ENCODE results near the gene AKAP6. TPM values are rescaled to one million over a fixed set of nuclear protein-coding genes. Genes with fewer than 3 reads are reported as not detected.

The AKAP6 gene
- total and polyA plus RNA-seq, 8 donors, result 3.7 to 7.2 (median 6.0) TPM

DNA sequence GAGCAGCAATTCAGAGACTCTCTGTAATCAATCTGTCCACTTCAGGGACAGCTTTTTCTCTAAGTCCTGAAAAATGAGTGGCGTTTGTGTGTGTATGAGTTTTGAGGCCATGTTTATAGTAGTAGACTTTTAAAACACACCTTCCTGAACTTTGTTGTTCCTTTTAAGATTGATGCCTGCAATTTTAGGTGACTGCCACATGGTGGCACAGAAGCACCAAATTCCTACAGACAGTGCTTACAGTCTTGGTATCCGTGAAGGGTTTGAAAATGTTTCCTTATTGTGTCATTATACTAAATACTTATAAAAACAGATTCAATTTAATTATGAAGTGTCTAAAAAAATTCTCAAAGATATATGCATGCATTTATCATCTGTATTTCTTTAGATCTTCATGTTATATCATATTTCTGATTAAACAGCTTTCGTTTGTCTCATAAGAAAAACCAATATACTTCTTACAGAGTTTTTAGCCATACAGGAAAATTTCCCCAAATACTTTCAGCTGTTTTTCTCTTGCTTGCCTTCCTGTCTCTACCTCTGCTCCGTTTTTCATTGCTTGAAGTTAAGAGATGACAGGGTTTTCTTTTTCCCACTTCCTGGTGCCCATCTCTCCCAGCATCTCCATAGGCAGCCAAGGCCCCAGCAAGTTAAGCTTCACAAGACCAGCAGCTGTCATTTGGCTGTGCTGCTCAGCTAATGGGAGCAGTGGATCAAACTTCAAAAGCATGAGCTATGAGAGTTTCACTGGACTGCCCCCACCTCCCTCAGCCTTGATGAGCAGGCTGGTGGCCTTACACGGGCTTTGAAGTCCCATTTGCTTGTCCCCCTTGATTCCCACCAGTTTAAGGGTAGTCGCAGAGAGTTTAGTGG, 259.6 kb downstream of the AKAP6 start:
- no peak overlapping the region for H3K27ac ChIP-seq
- peaks cover 0 to 3% of the 10 kb centered on the region in 2 donors for H3K9me3 ChIP-seq
- intact Hi-C loops (cut with DNase I), result no loop called here
- TF ChIP-seq, protein P1, sequence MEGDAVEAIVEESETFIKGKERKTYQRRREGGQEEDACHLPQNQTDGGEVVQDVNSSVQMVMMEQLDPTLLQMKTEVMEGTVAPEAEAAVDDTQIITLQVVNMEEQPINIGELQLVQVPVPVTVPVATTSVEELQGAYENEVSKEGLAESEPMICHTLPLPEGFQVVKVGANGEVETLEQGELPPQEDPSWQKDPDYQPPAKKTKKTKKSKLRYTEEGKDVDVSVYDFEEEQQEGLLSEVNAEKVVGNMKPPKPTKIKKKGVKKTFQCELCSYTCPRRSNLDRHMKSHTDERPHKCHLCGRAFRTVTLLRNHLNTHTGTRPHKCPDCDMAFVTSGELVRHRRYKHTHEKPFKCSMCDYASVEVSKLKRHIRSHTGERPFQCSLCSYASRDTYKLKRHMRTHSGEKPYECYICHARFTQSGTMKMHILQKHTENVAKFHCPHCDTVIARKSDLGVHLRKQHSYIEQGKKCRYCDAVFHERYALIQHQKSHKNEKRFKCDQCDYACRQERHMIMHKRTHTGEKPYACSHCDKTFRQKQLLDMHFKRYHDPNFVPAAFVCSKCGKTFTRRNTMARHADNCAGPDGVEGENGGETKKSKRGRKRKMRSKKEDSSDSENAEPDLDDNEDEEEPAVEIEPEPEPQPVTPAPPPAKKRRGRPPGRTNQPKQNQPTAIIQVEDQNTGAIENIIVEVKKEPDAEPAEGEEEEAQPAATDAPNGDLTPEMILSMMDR (IDR thresholded peaks at IDR 0.05), result peak; percentile 46 to 49
- ATAC-seq, result peak; percentile 88
- no peaks in the 10 kb centered on the region for H3K36me3 ChIP-seq
- no peaks in the 10 kb centered on the region for H3K27me3 ChIP-seq
- H3K4me1 ChIP-seq, result no peaks in the 10 kb centered on the region
- DNase-seq, result no peak
- H3K4me3 ChIP-seq, result no peak overlapping the region

DNA sequence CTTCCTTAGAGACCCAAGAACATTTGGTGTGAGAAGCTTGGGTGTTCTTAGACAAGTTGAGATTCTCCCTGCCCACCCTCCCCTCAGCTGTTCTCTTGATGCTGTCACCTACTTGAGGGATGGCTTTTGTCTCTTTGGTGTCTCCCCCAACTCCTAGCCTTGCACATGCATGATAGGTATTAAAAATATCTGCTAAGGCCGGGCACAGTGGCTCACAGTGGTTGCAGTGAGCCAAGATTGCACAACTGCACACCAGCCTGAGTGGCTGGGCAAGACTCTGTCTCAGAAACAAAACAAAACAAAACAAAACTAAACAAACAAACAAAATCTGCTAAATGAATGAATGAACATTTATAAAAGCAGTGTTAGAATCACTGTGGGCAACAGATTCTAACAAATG, 261.1 kb downstream of the AKAP6 start:
- H3K27ac ChIP-seq, result no peak overlapping the region

DNA sequence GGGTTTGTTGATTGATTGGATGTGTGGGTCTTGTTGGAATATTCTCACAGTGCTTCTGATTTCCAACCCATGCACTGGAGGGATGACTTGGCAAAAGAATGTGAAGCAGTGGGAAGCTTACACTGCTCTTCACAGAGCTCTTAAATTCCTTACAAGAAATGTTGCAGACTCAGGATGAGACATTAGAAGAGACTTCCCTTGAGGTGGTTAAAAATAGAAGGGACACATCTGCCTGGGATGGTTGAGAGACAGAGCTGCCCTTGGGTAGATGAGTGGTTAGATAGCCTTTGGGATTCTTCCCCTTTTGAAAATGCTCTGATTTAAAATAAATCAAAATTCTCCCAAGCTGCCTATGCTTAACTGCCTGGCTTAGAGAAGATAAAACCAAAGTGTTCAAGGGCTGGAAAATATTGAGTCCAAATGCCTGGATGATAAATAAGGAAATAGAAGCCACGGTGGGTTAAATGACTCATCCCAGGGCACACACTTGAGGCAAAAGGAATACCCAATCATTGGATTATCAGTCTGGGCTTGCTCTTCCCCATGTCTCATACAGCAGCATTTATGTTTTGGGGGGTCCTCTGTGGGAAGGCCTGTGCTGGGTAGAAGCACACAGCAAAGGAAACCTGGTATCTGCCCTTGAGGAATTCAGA, 264.3 kb downstream of the AKAP6 start:
- Histone ChIP-seq H3K27me3 (no peaks in the 10 kb centered on the region), H3K27ac (no peak overlapping the region), H3K9me3 (no peaks in the 10 kb centered on the region), H3K4me3 (no peak overlapping the region), H3K36me3 (no peaks in the 10 kb centered on the region), H3K4me1 (no peaks in the 10 kb centered on the region)
- no peak for ATAC-seq
- DNase-seq, result no peak
- intact Hi-C loops (cut with DNase I), result no loop called here
- TF ChIP-seq, protein P1 (IDR thresholded peaks at IDR 0.05), result no peak

More for the DNA sequence above, 261.1 kb downstream of the AKAP6 start:
- Histone ChIP-seq H3K27me3 (no peaks in the 10 kb centered on the region), H3K4me3 (no peak overlapping the region), H3K4me1 (no peaks in the 10 kb centered on the region), H3K36me3 (no peaks in the 10 kb centered on the region), H3K9me3 (peaks cover 0 to 3% of the 10 kb centered on the region in 2 donors)
- ATAC-seq, result no peak
- TF ChIP-seq, protein P1 (IDR thresholded peaks at IDR 0.05), result no peak
- DNase-seq, result no peak
- intact Hi-C loops (cut with DNase I), result no loop called here

DNA sequence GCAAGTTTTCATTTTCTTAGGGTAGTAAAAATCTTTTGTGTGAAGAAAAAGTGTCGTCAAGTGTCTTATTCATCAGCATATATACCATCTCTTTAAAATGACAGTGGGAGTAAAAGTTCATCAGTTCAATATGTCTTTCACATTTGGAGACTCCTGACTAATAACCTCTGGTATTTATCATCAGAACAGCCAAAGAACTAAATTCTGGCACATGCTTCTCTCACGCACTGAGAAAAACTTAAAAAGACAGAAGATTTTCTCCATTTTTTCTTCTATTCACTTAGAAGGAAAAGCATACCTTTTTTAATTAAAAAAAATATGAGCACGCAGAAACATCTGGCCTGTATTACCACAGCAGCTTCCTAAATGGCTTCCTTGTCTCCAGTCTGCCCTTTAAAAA, 265.7 kb downstream of the AKAP6 start:
- Histone ChIP-seq H3K9me3 (no peaks in the 10 kb centered on the region), H3K4me1 (no peaks in the 10 kb centered on the region), H3K27me3 (no peaks in the 10 kb centered on the region), H3K4me3 (no peak overlapping the region), H3K36me3 (no peaks in the 10 kb centered on the region), H3K27ac (no peak overlapping the region)
- TF ChIP-seq, protein P1 (IDR thresholded peaks at IDR 0.05), result no peak
- DNase-seq, result no peak
- intact Hi-C loops (cut with DNase I), result no loop called here
- ATAC-seq, result no peak

DNA sequence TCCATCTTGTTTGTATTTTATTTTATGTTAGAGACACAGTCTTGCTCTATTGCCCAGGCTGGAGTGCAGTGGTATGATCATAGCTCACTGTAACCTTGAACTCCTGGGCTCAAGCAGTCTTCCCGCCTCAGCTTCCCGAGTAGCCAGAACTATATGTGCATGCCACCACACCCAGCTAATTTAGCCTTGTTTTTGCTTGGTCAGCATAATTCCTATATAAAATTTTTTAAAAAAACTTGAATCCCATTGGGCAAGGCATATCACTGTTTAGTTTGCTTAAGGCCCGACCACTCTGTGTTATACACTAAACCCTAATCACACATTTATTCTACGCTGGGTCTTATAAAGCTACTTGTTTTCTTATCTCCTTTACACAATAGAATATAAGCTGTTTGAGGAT, 266.4 kb downstream of the AKAP6 start:
- DNase-seq, result no peak
- Histone ChIP-seq H3K27ac (no peak overlapping the region), H3K36me3 (no peaks in the 10 kb centered on the region), H3K9me3 (no peaks in the 10 kb centered on the region), H3K4me1 (no peaks in the 10 kb centered on the region), H3K27me3 (no peaks in the 10 kb centered on the region), H3K4me3 (no peak overlapping the region)
- intact Hi-C loops (cut with DNase I), result no loop called here
- no peak for ATAC-seq
- TF ChIP-seq, protein P1 (IDR thresholded peaks at IDR 0.05), result no peak
